ENCODE results near the gene RRH. TPM values are rescaled to one million over a fixed set of nuclear protein-coding genes. Genes with fewer than 3 reads are reported as not detected.

The RRH gene
- total and polyA plus RNA-seq, 2 of the 13 experiments (the other 11 are each of a cell fraction or from before 2014, with no cell fraction given) = 0.07 to 0.17 TPM

- no peak for TF ChIP-seq PRDM10 (CRISPR knock-in tag; IDR thresholded peaks at IDR 0.05; ENCODE audit: low read depth)
- no peak for TF ChIP-seq ATRX (CRISPR knock-in tag; IDR thresholded peaks at IDR 0.05; ENCODE audit: borderline replicate concordance)
- TF ChIP-seq TRIM22 (IDR thresholded peaks at IDR 0.05) = no peak
- no peak for TF ChIP-seq CENPBD1 (CRISPR knock-in tag; IDR thresholded peaks at IDR 0.05; ENCODE audit: borderline replicate concordance, low read depth)
These were observed 40.0 kb upstream of the RRH start (continued) for GRCh38 chr4:109787807-109788206.

GRCh38 chr4:109795059-109795458, 32.7 kb upstream of the RRH start:
- Histone ChIP-seq H3K27me3 (ENCODE audit: control insufficient read depth in 1 of 2, insufficient read depth in 2 of 2, low read length in 2 of 2) (no peaks in the 10 kb centered on the region), H3K27ac (ENCODE audit: extremely low read length, insufficient read depth, low read length) (no peak overlapping the region), H3K9ac (ENCODE audit: insufficient read depth, low read depth, low read length) (no peak overlapping the region), H3K4me3 (replicated peaks in 1 of 3; ENCODE audit: insufficient read depth in 1 of 3, low read depth in 2 of 3, low read length in 3 of 3) (no peak overlapping the region), H2AFZ (ENCODE audit: low read length) (no peak overlapping the region), H3K9me3 (ENCODE audit: low read length) (peaks cover 34% of the 10 kb centered on the region), H3K79me2 (ENCODE audit: insufficient read depth, low read length) (peaks cover 83% of the 10 kb centered on the region), H4K20me1 (ENCODE audit: insufficient read depth, low read length) (peaks cover 3% of the 10 kb centered on the region; the same call in 1 of the 2 replicates), H3K4me2 (ENCODE audit: low read depth, low read length) (no peak overlapping the region), H3K4me1 (ENCODE audit: insufficient read depth, low read length) (peaks cover 30% of the 10 kb centered on the region), H3K36me3 (replicated peaks in 1 of 2; ENCODE audit: control insufficient read depth in 1 of 2, insufficient read depth in 2 of 2, low read length in 2 of 2) (peaks cover 3 to 35% of the 10 kb centered on the region in 2 experiments; a peak in 4 of 5 replicates)
- ATAC-seq = no peak
- in situ Hi-C loops (cut with HindIII; ENCODE audit: extremely low pct_ligation_motif_present, low pct_unique_long_range_greater_than_20kb) (no loop called here), intact Hi-C loops (cut with micrococcal nuclease; ENCODE audit: unreplicated experiment) (no loop called here)
- FAIRE-seq = no peak
- ChIA-PET CTCF (ENCODE audit: low intra/inter-chr PET ratio, low total read pairs) (no interaction called here), POLR2A (no interaction called here)
- no TSS peak for BruUV-seq (replicated peaks)
- no peak for DNase-seq (ENCODE audit: low spot score)
- TF ChIP-seq MAFF (IDR thresholded peaks at IDR 0.05; ENCODE audit: low read depth, low read length) (no peak), ATAD3A (CRISPR knock-in tag; IDR thresholded peaks at IDR 0.05) (no peak)
- 98% methylated on average over 6 of the region's 6 CpGs for WGBS (ENCODE audit: low lambda C conversion rate)
